Measurements from ENCODE around the gene SNX24. TPM values are rescaled to one million over a fixed set of nuclear protein-coding genes. Genes with fewer than 3 reads are reported as not detected.

Gene SNX24
- total RNA-seq, 1 donor from 2014 or later, result 16.0 TPM

- Histone ChIP-seq H3K4me3 (no peak overlapping the region), H3K27me3 (ENCODE audit: low read depth) (no peaks in the 10 kb centered on the region), H3K27ac (replicated peaks) (no peak overlapping the region), H3K36me3 (no peaks in the 10 kb centered on the region), H3K9me3 (replicated peaks) (no peaks in the 10 kb centered on the region), H3K4me1 (no peaks in the 10 kb centered on the region)
- TF ChIP-seq, protein P1, sequence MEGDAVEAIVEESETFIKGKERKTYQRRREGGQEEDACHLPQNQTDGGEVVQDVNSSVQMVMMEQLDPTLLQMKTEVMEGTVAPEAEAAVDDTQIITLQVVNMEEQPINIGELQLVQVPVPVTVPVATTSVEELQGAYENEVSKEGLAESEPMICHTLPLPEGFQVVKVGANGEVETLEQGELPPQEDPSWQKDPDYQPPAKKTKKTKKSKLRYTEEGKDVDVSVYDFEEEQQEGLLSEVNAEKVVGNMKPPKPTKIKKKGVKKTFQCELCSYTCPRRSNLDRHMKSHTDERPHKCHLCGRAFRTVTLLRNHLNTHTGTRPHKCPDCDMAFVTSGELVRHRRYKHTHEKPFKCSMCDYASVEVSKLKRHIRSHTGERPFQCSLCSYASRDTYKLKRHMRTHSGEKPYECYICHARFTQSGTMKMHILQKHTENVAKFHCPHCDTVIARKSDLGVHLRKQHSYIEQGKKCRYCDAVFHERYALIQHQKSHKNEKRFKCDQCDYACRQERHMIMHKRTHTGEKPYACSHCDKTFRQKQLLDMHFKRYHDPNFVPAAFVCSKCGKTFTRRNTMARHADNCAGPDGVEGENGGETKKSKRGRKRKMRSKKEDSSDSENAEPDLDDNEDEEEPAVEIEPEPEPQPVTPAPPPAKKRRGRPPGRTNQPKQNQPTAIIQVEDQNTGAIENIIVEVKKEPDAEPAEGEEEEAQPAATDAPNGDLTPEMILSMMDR (IDR thresholded peaks at IDR 0.05; ENCODE audit: borderline replicate concordance), result no peak
- no peak for DNase-seq
- intact Hi-C loops (cut with micrococcal nuclease), result no loop called here
These were observed 155.3 kb downstream of the SNX24 start for GRCh38 chr5:123000731-123001130.

- intact Hi-C loops (cut with micrococcal nuclease), result no loop called here
- TF ChIP-seq, protein P1 (IDR thresholded peaks at IDR 0.05; ENCODE audit: borderline replicate concordance), result no peak
- H3K27me3 ChIP-seq (ENCODE audit: low read depth), result no peaks in the 10 kb centered on the region
- no peak overlapping the region for H3K27ac ChIP-seq (replicated peaks)
- no peak overlapping the region for H3K4me3 ChIP-seq
- H3K9me3 ChIP-seq (replicated peaks), result no peaks in the 10 kb centered on the region
- no peaks in the 10 kb centered on the region for H3K4me1 ChIP-seq
- no peaks in the 10 kb centered on the region for H3K36me3 ChIP-seq
- DNase-seq, result no peak
These were observed 156.4 kb downstream of the SNX24 start for GRCh38 chr5:123001808-123002207.

GRCh38 chr5:123007182-123007581, 161.8 kb downstream of the SNX24 start:
- peaks cover 12% of the 10 kb centered on the region for H3K36me3 ChIP-seq
- H3K4me3 ChIP-seq, result no peak overlapping the region
- no peak overlapping the region for H3K27ac ChIP-seq (replicated peaks)
- no peaks in the 10 kb centered on the region for H3K4me1 ChIP-seq
- H3K27me3 ChIP-seq (ENCODE audit: low read depth), result no peaks in the 10 kb centered on the region
- no peaks in the 10 kb centered on the region for H3K9me3 ChIP-seq (replicated peaks)
- intact Hi-C loops (cut with micrococcal nuclease), result no loop called here
- no peak for DNase-seq
- TF ChIP-seq, protein P1 (IDR thresholded peaks at IDR 0.05; ENCODE audit: borderline replicate concordance), result no peak

DNA sequence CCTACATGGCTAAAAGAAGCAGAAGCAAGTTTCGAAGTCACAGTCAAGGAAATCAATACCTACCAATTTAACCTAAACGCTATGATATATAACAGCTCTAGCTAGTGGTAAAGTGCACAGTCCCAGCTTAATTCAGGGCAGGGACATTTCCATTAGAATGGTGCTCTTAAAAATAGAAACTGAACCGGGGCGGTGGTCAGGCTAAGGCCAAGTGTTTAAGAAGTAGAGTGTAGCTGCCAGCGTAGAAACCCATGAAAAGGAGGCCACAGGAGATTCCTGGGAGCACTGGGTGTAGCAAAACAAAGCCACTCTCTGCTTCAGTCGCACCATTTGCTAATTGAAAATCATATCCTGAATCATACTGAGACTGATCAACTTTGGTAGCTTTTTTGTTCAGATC, 162.3 kb downstream of the SNX24 start:
- no peaks in the 10 kb centered on the region for H3K4me1 ChIP-seq
- intact Hi-C loops (cut with micrococcal nuclease), result no loop called here
- no peaks in the 10 kb centered on the region for H3K27me3 ChIP-seq (ENCODE audit: low read depth)
- no peak overlapping the region for H3K27ac ChIP-seq (replicated peaks)
- TF ChIP-seq, protein P1 (IDR thresholded peaks at IDR 0.05; ENCODE audit: borderline replicate concordance), result no peak
- H3K36me3 ChIP-seq, result peaks cover 12% of the 10 kb centered on the region
- no peaks in the 10 kb centered on the region for H3K9me3 ChIP-seq (replicated peaks)
- no peak overlapping the region for H3K4me3 ChIP-seq
- no peak for DNase-seq

DNA sequence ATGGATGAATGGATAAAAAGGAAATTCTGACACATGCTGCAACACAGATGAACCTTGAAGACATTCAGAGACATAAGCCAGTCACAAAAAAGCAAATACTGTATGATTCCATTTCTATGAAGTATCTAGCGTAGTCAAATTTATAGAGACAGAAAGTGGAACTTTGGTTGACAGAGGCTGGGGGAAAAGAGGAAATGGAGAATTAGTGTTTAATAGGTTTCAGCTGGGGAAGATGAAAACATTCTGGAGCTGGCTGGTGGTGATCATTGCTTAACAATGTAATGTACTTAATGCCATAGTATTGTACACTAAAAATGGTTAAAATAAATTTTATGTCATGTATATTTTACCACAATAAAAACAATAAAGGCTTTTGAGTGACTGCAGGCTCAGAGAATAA, 166.9 kb downstream of the SNX24 start:
- no peak overlapping the region for H3K4me3 ChIP-seq
- DNase-seq, result no peak
- intact Hi-C loops (cut with micrococcal nuclease), result no loop called here
- H3K36me3 ChIP-seq, result peaks cover 12% of the 10 kb centered on the region
- no peaks in the 10 kb centered on the region for H3K9me3 ChIP-seq (replicated peaks)
- H3K27ac ChIP-seq (replicated peaks), result no peak overlapping the region
- TF ChIP-seq, protein P1 (IDR thresholded peaks at IDR 0.05; ENCODE audit: borderline replicate concordance), result no peak
- no peaks in the 10 kb centered on the region for H3K27me3 ChIP-seq (ENCODE audit: low read depth)
- H3K4me1 ChIP-seq, result no peaks in the 10 kb centered on the region

DNA sequence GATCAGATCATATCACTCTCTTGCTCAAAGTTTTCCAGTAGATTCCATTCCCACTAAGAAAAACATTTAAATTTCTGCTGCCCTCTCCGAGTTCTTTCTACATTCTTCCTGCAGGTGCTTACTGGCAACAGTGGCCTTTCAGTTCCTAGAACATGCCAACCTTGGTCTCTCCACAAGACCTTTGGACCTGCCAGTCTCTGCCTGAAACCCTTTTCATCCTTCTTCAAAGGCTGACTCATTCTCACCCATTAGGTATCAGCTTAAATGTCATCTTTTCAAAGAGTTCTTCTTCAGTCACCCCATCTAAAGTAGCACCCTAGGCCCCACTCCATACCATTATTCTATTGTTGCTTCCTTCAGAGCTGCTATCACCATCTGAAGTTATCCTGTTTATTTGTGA, 169.3 kb downstream of the SNX24 start:
- H3K4me1 ChIP-seq, result no peaks in the 10 kb centered on the region
- DNase-seq, result no peak

More for the DNA sequence above, 169.3 kb downstream of the SNX24 start:
- Histone ChIP-seq H3K27ac (replicated peaks) (no peak overlapping the region), H3K4me3 (no peak overlapping the region), H3K36me3 (peaks cover under 1% of the 10 kb centered on the region), H3K9me3 (replicated peaks) (no peaks in the 10 kb centered on the region), H3K27me3 (ENCODE audit: low read depth) (no peaks in the 10 kb centered on the region)
- intact Hi-C loops (cut with micrococcal nuclease), result no loop called here
- TF ChIP-seq, protein P1 (IDR thresholded peaks at IDR 0.05; ENCODE audit: borderline replicate concordance), result no peak

All from left ventricle myocardium inferior (tissue), 1 donor.